Measurements from ENCODE around the gene ADAMTS13.

The ADAMTS13 gene

GRCh38 chr9:133454943-133455673, 32.9 kb downstream of the ADAMTS13 start:
- Mint-ChIP-seq H3K27ac (no peak overlapping the region), H3K36me3 (ENCODE audit: low read depth) (no peaks in the 10 kb centered on the region), H3K4me3 (no peak overlapping the region), H3K27me3 (ENCODE audit: low read depth) (peaks cover 10% of the 10 kb centered on the region), H3K4me1 (no peaks in the 10 kb centered on the region), H3K9me3 (no peaks in the 10 kb centered on the region)
- no peak for TF ChIP-seq CTCF (IDR thresholded peaks at IDR 0.05; ENCODE audit: unreplicated experiment in 3 of 3)

DNA sequence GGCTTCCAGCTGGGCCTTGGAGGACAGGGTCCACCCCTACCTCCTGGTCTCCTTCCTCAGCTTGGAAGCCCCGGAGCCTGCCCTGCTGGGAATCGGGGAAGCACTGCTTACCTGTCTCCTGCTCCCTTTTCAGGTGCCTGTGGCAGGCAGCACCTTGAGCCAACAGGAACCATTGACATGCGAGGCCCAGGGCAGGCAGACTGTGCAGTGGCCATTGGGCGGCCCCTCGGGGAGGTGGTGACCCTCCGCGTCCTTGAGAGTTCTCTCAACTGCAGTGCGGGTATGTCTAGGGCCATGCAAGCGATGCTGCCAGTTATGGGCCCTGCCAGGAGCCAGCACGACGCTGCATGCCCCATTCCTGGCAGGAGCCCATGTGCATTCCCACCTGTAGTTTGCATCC, 33.8 kb downstream of the ADAMTS13 start:
- Mint-ChIP-seq H3K27me3 (ENCODE audit: low read depth) (peaks cover 10% of the 10 kb centered on the region), H3K4me3 (no peak overlapping the region), H3K27ac (no peak overlapping the region), H3K4me1 (peaks cover 1% of the 10 kb centered on the region), H3K9me3 (no peaks in the 10 kb centered on the region), H3K36me3 (ENCODE audit: low read depth) (no peaks in the 10 kb centered on the region)
- TF ChIP-seq CTCF (IDR thresholded peaks at IDR 0.05; ENCODE audit: unreplicated experiment in 3 of 3): no peak

GRCh38 chr9:133456409-133456808, 34.2 kb downstream of the ADAMTS13 start:
- Mint-ChIP-seq H3K4me1 (peaks cover 6% of the 10 kb centered on the region), H3K4me3 (no peak overlapping the region), H3K36me3 (ENCODE audit: low read depth) (no peaks in the 10 kb centered on the region), H3K9me3 (no peaks in the 10 kb centered on the region), H3K27me3 (ENCODE audit: low read depth) (peaks cover 10% of the 10 kb centered on the region), H3K27ac (no peak overlapping the region)
- TF ChIP-seq CTCF (IDR thresholded peaks at IDR 0.05; ENCODE audit: unreplicated experiment in 3 of 3): no peak

- TF ChIP-seq CTCF (IDR thresholded peaks at IDR 0.05; ENCODE audit: unreplicated experiment in 3 of 3): no peak
- no peak overlapping the region for H3K27ac Mint-ChIP-seq
- no peaks in the 10 kb centered on the region for H3K36me3 Mint-ChIP-seq (ENCODE audit: low read depth)
- H3K9me3 Mint-ChIP-seq: no peaks in the 10 kb centered on the region
- peaks cover 10% of the 10 kb centered on the region for H3K4me1 Mint-ChIP-seq
- H3K4me3 Mint-ChIP-seq: no peak overlapping the region
- peaks cover 10% of the 10 kb centered on the region for H3K27me3 Mint-ChIP-seq (ENCODE audit: low read depth)
Observed at GRCh38 chr9:133457233-133457632, 35.1 kb downstream of the ADAMTS13 start.

DNA sequence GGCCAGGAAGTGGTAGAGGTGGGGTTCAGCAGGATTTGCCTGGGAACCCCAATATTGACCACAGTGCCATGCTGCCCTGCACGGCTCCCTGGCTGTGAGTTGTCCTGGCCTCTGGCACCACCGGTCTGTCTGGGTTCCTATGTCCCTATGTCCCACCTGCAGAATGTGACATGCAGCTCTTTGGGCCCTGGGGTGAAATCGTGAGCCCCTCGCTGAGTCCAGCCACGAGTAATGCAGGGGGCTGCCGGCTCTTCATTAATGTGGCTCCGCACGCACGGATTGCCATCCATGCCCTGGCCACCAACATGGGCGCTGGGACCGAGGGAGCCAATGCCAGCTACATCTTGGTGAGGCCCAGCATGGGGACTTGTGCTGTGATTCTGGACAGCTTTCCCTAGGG, 35.6 kb downstream of the ADAMTS13 start:
- no peak for TF ChIP-seq CTCF (IDR thresholded peaks at IDR 0.05; ENCODE audit: unreplicated experiment in 3 of 3)
- no peak overlapping the region for H3K27ac Mint-ChIP-seq
- H3K4me3 Mint-ChIP-seq: no peak overlapping the region
- no peaks in the 10 kb centered on the region for H3K9me3 Mint-ChIP-seq
- H3K27me3 Mint-ChIP-seq (ENCODE audit: low read depth): peaks cover 10% of the 10 kb centered on the region
- no peaks in the 10 kb centered on the region for H3K36me3 Mint-ChIP-seq (ENCODE audit: low read depth)
- peaks cover 10% of the 10 kb centered on the region for H3K4me1 Mint-ChIP-seq

Data from nephron (organoid).